ENCODE results near the gene SULF2.

Gene SULF2

DNA sequence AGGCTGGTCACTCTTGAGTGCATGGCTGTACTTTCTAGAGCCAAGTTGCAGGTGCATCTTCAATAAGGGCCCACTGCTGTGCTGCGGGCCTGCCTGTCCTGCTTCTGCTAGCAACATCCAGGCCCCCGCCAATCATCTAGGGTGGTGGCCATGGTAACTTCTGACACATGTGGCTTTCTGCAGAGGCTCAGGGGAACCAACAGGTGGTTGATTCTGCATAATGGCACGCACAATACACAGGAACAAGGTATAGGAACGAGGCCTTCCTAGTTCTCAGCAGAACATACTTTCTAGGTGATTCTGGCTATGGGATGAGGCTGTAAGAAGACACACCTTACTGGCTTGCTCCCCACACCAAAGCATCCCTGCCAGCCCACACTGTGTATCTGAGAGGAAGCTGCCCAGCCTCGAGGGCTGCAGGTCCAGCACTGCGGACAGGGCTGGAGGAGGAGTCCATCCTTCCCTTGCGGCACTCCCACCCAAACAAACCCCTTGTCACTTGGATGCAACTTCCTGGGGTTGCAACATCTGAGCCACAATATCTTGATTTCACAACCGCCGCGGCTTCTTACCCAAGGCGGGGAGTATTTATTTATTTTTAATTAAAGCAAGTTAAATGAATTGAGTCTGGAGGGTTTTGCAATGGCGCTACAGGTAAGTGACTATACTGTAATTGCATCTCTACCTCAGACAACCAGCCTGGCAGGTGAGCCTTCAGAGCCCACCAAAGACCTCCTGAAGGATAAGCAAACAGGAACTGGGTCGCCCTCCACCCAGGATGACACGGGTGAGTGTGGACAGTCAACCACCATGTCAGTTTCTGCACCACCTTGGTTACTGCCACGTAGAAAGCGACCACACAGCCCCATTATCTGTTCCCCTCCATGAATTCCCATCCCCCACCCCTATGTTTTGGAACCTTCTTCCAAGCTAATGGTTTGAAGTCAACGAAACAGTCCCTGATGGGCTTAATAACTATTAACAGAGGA lies 49.6 kb downstream of the SULF2 start:
- no peak for DNase-seq

DNA sequence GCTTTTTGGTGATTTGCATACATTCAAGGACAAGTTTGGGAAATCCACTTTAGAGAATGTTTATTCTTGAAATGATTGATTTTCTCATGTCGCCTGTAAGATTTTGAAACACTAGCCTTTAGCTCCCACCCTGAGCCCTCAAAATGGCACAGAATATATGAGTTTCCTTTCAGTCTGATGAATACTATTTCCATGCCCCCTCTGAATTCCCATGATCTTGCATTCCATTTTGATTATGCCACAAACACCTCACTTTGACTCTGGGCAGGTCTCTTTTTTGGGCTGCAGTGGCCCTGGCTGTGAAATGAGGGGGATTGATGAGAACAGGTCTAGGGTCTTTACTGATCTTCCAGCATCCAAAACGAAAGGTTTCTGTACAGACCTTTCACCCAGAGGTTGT lies 50.4 kb downstream of the SULF2 start:
- no peak for DNase-seq

DNA sequence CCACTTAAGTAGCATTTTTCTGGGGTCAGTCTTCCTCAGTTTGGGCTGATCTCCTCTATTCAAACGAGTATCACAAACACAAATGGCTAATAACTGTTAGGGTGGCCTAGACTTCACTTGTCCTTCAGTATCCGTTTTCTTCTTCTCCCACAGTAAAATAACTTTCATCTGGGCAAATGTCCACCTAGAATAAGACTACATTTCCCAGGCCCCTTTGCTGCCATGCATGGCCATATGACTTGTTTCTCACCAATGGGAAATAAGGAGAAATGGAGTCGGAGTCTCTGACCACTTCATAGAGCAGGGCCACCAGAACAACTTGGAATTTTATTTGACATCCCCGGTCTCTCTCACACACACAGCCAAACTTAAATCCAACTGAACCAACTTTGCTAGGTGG lies 51.4 kb downstream of the SULF2 start:
- DNase-seq: no peak

DNA sequence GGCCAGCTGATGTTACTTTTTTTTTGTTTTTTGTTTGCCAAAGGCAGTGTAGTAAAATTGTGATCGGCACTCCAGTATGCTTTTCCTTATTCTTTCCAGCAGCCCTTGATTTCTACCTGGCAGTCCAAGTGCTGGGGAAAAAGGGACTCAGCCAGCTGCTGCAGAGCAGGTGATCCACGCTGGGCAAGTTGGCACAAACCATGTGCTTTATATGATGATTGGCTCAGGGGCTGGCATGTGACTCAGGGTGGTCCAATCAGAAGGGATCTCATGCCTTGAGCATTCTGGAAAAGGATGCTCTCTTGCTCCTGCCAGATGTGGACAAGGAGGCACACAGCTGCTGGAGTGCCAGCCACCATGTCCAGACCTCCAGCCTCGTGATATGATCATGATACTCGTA lies 54.5 kb downstream of the SULF2 start:
- no peak for DNase-seq

DNA sequence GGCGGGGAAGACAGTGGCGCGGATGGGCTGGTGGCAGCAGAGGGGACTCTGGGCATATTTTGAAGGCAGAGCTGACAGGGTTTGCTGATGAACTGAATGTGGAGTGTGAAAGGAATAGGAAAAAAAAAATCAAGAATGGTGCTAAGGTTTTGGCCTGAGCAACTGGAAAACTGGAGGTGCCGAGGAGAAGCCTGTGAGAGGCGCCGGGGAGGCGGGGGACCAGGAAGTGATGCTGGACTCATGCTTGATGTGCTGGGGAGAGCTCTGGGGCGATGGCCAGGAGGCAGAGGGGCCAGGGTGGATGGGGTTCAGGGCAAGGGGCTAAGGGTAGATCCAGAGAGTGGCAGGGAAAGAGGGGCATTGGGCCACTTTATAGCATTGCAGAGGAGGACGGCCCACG lies 55.8 kb downstream of the SULF2 start:
- DNase-seq: no peak

DNA sequence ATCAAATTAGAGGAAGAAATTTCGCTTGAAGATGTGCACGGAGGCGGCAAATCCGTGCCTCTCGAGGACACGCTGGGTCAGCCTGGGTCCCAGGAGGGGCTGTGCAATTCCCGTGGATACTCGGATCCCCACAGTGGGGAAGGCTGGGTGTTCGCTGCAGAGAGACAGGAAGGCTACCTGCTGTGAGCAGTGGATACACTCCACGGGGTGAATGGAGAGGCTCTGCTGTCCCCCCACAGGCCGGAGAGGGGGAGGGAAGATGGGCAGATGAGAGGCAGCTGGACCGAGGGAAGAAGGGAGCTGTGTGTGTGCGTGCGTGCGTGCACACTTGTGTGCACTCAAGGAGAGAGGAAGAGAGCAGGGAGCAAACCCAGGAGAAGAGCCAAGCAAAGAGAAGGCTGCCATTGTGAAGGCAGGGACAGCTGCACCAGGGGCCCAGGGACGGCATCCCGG lies 57.3 kb downstream of the SULF2 start:
- DNase-seq: peak; percentile 75

DNA sequence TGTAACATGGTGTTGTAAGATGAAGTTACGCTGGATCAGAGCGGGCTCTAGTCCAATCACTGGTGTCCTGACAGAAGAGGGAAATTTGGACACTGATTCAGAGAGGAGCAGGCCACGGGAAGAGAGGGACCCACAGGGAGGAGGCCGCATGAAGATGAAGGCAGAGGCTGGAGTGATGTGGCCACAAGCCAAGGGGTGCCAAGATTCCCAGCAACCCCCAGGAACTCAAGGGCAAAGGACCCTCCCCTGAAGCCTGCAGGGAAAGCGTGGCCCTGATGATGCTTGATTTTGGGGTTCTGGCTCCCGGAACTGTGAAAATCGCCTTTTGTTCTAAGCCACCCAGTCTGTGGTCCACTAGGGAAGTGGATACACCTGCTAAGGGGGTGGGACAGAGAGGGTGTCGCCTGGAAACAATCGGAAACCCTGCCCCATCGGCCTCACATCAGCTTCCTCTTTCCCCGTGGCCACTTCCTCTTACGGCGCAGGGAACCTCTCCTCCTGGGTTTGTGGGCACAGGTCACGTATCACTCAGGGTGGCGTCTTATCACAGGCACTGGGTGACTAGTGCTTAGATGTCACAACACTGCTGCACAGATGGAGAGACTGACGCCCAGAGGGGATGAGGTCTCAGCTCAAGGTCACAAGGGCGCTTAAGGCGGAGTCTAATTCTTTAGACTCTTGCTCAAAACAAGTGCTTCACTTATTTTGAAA lies 58.0 kb downstream of the SULF2 start:
- DNase-seq: no peak

DNA sequence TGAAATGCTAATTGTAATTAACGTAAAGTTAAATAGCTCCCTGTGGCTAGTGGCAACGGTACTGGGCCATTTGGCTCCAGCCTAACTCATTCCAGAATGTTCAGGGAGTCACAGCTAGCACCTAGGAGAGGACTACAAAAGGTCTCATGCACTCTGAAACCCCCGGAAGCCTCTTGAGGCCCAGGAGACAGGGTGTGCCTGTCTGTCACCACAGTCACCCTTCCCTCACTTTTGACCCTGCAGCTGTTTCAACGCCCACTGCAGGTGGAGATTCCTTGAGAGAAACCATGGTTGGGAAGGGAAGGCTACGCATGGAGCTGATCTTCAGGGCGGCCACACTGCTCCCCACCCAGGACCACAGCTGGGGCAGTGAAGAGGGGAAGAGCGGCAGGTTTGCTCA lies 58.6 kb downstream of the SULF2 start:
- DNase-seq: no peak

DNA sequence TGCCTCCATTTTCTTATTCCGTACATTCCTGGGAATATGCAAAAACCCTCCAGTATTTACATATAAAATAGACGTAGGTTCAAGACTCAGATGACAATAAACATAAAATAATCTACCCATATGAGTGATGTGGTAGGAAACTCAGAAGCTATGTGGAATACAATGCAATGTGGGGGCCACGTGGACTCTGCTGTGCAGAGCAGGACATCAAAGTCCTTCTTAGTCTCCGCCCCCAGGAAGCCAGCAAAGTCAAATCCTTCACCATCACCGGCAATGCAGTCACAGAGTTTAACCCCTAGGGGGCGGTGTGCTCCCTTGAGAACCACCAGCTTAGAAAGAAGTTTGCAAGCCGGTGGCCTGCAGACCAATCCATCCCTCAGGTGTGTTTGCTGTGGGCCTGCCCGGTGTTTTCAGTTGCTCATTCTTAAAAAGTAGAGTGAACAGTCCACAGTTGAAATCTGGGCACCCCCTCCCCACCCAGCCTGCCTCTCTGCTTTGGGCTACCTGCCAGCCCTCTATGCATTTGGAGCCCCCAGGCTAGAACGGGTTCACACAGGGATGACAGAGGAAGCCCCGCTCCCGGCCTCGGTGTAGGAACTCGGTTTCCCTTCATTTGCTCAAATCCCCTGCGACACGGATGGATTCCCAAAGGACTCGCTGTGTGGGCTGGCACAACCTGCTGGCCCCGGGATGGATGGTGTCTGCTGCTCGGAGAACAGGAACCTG lies 59.9 kb downstream of the SULF2 start:
- peak; percentile 89 for DNase-seq

DNA sequence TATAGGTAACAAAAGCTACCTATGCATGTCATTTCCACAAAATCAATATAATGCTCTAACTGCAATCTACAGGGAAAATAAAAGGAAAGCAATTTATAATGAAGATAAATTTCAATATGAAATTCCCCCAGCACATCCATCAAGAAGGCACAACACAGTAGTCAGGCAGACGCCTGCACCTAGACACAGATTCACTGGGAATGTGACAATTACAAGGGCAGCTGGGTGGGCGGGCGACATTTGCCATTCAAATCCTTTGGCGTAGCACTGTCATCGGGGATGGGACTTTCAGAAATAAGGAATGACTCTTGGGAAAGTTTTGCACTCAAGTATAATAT lies 60.4 kb downstream of the SULF2 start:
- DNase-seq: no peak

DNA sequence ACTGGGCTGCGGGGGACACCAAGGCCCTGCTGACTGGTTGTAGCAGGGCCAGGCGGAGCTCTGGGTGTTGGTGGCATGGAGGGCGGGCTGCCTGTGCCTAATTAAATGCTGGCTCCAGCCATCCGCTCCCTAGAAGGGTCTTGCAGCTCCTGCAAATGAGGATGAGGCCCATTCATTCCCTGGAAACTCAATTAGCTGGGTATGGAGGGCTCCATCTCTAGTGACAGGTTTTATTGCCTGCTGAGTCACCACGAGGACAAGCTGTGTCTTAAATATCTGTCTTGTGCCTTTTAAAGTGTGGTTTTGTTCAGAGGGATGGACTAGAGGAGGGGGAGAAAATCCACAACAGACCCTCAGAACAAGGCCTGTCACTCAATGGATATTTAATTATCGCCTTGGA lies 60.9 kb downstream of the SULF2 start:
- DNase-seq: no peak

DNA sequence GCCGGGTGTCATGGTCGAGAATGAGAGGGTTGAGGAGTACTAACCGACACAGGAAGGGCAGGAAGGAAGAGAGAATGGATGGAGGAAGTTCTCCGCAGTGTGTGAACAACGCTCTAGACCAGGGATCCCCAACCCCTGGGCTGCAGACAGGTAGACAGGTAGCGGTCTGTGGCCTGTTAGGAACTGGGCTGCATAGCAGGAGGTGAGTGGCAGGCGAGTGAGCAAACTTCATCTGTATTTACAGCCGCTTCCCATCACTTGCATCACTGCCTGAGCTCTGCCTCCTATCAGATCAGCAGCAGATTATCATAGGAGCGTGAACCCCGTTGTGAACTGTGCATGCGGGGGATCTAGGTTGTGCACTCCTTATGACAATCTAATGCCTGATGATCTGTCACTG lies 62.0 kb downstream of the SULF2 start:
- DNase-seq: no peak

DNA sequence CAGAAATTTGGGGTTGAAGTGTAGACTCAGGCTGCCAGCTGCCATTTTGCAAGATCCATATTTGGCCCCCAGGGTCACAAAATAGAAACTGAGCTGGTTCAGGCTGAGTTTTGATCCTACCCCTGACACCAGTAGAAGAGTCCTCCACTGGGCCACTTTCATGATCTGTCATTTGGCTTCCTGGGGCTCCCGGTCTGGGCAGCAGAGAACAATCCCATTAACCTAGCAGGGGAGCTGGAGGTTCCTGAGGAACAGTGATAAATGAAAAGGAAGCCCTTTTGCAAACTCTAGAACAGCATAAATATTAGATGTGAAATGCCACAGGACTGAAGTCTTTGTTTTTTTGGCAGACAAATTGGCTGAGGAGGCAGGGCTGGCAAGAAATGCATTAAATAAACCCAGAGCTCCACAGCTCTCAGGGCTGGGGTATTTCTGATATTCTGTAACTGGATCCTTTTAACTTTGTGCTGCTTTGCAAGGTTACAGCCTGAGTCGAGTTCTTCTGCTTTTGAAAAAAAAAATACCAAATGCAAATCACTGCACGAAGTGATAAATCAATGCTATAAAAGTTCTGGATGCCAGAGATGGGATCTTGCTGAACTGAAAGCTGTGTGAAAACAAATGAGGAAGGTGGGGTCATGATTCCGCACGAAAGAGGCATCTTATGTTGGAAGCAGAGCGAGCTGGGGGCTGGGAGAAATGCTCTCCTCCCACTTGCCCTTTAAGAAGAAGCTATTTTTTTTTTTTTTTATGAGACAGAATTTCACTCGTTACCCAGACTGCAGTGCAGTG lies 64.4 kb downstream of the SULF2 start:
- DNase-seq: no peak

DNA sequence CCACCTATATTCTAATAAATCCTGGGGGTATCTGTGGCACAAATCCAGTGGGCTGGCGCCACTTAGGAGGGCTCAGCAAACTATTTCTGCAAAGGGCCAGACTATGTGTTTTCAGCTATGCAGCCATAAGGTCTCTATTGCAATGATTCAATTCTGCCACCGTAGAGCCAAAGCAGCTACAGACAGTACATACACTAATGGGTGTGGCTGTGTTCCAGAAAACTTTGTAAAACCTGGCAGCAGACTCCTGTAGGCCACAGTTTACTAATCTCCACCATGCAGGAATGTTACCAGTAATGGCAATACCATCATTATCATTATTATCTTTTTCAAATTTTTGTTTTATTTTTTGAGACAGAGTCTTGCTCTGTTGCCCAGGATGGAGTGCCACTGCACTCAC lies 65.7 kb downstream of the SULF2 start:
- DNase-seq: no peak

DNA sequence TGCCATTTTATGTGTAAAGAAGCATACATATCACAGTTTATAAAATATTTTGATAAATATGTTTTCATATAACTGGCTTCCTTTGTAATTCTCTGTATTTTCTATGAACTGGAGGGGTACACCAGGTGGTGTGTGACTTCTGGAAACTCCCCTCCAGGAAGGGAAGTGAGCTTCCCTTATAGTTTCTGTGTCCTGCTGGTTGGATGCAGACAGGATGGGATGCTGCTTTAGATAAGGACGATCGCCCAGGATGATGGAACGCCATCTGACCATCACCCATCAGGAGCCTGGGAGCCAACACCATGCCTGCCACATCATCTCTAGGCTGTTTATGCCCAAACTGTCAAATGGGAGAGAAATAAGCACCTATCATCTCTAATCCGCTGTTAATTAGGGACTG lies 66.1 kb downstream of the SULF2 start:
- DNase-seq: no peak

DNA sequence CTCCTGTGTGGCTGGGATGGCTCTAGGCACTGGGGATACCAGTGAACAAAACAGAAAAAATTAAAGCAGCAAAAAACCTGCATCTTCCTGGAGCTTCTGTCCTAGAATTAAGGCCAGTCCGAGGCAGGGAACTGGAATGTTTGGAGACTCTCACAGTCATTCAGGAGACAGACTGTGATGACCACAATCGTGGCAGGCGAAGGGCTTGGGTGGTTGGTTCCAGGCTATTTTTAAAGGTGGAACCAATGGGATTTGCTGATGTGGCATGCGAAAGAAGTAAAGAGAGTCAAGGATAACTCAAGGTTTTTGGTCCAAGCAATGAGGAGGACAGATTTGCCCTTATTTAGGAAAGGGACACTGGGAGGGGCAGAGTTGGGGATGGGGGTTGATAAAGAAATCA lies 66.9 kb downstream of the SULF2 start:
- no peak for DNase-seq

DNA sequence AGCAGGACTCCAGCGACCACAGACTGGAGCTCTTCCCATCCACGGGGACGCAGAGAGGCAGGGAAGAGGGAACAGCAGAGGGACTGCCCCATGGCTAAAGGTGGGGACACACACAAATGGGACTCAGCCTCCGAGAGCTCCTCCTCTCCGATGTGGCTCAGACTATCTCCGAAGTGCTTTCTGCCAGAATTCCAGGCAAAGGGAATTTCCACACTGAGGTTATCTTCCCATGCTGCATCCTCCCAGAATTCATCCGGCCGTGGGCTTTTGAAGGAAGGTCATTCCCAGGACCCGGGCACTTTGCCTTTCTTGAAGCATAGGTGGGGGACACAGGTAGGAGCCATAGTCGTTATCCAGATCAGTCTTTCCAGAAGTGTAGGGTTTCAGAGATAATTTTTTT lies 67.9 kb downstream of the SULF2 start:
- DNase-seq: no peak

DNA sequence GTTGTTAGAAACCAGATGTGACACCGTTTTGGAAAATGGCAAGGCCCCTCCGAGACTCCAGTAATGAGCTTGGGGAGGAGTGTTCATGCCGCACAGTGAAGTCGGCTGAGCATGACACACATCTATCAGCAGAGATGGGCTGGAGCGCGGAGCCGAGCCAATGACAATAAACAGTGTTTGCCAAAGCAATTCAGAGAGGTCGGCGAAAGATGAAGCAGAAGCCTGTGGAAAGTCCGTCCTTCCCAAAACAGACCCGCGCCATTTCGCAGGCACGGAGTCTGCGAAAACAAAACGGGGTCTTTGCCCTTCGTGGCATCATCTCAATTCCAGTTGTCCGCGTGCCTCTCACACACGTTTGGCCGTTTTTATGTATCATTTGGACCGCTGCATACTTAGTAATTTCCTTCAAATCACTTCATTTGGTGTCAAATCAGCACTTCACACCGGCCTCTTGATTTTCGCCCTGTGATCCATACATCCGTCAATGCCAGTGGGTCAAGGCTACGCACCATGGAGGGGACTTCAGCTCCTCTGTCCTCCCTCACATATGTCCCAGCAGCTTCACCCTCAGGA lies 71.3 kb downstream of the SULF2 start:
- no peak for DNase-seq

DNA sequence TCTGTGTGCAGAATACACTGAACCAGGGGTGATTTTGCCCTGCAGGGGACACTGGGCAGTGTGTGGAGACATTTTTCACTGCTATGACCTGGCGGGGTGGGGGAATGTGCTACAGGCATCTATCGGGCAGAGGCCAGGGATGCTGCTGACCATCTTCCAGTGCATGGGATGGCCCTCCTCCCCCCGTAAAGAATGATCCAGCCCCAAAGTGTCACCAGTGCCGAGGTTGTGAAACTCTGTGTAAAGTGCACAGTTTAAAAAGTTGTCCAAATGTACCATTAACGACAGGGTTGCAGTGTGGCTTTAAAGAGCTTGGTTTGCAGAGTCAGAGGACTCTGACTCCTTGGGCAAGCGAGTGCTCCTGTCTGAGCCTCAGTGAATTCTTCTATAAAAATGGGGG lies 72.1 kb downstream of the SULF2 start:
- no peak for DNase-seq

DNA sequence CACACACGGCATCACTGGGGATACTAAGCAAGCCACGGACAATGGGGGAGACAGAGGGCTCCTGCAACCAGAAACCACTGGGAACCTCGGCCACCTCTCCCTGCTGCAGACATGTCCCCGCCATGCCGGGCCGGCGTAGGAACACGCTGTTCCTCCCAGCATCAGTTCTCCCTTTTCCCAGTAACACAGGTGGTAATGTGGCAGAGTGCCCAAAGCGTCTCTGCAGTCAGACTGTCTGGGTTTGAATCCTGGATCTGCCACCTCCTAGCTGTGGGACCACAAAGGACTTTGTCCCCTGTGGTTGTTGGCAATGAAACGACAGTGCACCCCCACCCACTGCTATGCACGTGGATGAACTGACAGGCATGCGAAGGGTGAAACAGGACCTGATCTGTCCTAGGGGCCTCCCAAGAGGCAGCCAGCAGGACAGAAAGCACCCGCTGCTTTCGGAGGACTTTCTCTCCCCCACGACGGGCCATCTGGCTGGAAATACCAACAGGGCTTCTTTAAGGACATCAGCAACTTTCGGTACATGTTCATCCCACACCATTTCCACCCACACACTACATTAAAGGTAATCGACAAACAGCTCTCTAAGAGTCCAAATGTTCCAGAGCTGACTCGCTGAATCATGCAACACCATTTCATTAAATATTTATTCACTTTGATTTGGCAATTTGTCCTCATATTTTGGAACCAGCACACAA lies 74.1 kb downstream of the SULF2 start:
- no peak for DNase-seq

DNA sequence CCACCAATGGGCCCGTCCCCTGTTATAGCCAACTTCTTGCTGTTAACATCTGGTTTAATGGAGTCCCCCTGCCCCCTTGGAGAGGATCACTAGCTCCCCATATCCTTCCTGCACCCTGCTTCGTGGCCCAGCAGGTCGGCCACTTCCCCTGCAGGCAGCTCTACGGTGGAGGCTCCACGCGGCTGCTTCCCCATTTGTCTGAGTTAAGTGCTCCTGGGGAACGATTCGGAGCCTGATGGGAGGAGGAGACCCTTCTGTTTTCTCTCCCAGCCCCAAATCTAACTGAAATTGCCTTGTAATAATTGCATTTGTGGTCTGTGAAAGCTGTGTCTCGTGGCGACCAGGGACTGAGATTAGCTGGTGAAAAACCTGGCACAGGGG lies 74.6 kb downstream of the SULF2 start:
- no peak for DNase-seq
